Gastroesophageal sphincter (tissue), 4 donors: Measurements from ENCODE around the gene PHF10. TPM values are rescaled to one million over a fixed set of nuclear protein-coding genes. Genes with fewer than 3 reads are reported as not detected.

Source experiments
- ATAC-seq: fragments of 150-250 bp; one replicate; pipeline ENCODE4 v1.9.1; 2016; ENCODE audit warnings: mild to moderate bottlenecking, moderate library complexity
- H3K27ac ChIP-seq, 4 donors: fragments of 200-600 bp; sonication (generic) in 3 of 4; 1 replicate in 3 of 4; 2 replicates in 1 of 4; pipeline ENCODE4 v1.5.1; 2016 to 2019
- H3K27me3 ChIP-seq: fragments of 200-600 bp; sonication (generic); one replicate; pipeline ENCODE4 v1.5.1; 2019
- H3K36me3 ChIP-seq, 2 donors: fragments of 200-600 bp; sonication (generic); one replicate each; pipeline ENCODE4 v1.5.1; 2019; ENCODE audit warnings: control low read depth in 1 of 2
- H3K4me1 ChIP-seq, 3 donors: fragments of 200-600 bp; sonication (generic); 1 replicate in 2 of 3; 2 replicates in 1 of 3; pipeline ENCODE4 v1.5.1; 2016 to 2019; ENCODE audit warnings: control low read depth in 2 of 3
- H3K4me3 ChIP-seq, 2 donors: fragments of 200-600 bp; sonication (generic); one replicate each; pipeline ENCODE4 v1.5.1; 2019; ENCODE audit warnings: mild to moderate bottlenecking in 1 of 2, moderate library complexity in 1 of 2
- H3K9me3 ChIP-seq, 3 donors: fragments of 200-600 bp; sonication (generic); one replicate each; pipeline ENCODE4 v1.5.1; 2017 to 2019; ENCODE audit warnings: control low read depth in 2 of 3
- EP300 ChIP-seq: sonication (generic); formaldehyde crosslinking; IDR thresholded peaks from one replicate; pipeline ENCODE4 v1.6.1; 2017; ENCODE audit warnings: antibody characterized with exemption, mild to moderate bottlenecking
- POLR2A ChIP-seq, 2 donors: fragments of 450-650 bp; IDR thresholded peaks; one replicate each; pipeline ENCODE4 v1.6.1; 2017; ENCODE audit warnings: antibody characterized with exemption in 2 of 2, mild to moderate bottlenecking in 2 of 2, moderate library complexity in 1 of 2
- POLR2AphosphoS5 ChIP-seq: sonication (generic); formaldehyde crosslinking; IDR thresholded peaks from one replicate; pipeline ENCODE4 v1.6.1; 2017; ENCODE audit warnings: antibody characterized with exemption
- WGBS, 2 donors: methylation state at CpG; one replicate each; pipeline ENCODE4 v1.1.5; 2018; ENCODE audit warnings: low coverage in 1 of 2; 5-methylcytosine and 5-hydroxymethylcytosine counted together
- total RNA-seq, 4 donors: library from RNA; depleted of rRNA; stranded (reverse); fragments of >200 nt; gene quantifications; one replicate each; pipeline ENCODE4 v1.1.0, GENCODE V29; 2016
- TF ChIP-seq, protein P1 (sequence below), 4 experiments: fragments of 200-600 bp in 2 of 4; fragments of 450-650 bp in 2 of 4; sonication (generic) in 1 of 4; IDR thresholded peaks; one replicate each; pipeline ENCODE4 v1.5.1; 2017 to 2019; ENCODE audit warnings: antibody characterized with exemption in 4 of 4, mild to moderate bottlenecking in 2 of 4, moderate library complexity in 2 of 4

The PHF10 gene
- total RNA-seq, 4 donors from 2014 or later: 72.3 to 92.9 (median 82.5) TPM

DNA sequence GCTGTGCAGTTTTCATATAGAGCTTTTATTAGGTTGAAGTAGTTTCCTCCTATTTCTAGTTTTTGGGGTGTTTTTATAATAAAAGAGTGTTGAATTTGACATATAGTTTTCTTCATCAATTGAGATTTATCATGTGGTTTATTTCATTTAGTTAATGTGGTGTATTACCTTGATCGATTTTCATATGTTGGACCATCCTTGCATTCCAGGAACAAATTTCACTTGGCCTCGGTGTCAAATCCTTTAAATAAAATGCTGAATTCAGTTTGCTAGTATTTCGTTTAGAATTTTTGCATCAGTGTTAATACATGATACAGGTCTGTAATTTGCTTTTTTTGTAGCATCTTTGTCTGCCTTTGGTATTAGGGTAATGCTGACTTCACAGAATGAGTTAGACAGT lies 21.1 kb upstream of the PHF10 start:
- Histone ChIP-seq H3K4me1 (peaks cover 2 to 7% (median 3%) of the 10 kb centered on the region in 3 donors), H3K4me3 (no peak overlapping the region), H3K27me3 (no peaks in the 10 kb centered on the region), H3K9me3 (no peaks in the 10 kb centered on the region), H3K27ac (no peak overlapping the region), H3K36me3 (no peaks in the 10 kb centered on the region)
- TF ChIP-seq POLR2AphosphoS5 (no peak), EP300 (no peak), POLR2A (IDR thresholded peaks at IDR 0.05) (no peak)
- TF ChIP-seq, protein P1, sequence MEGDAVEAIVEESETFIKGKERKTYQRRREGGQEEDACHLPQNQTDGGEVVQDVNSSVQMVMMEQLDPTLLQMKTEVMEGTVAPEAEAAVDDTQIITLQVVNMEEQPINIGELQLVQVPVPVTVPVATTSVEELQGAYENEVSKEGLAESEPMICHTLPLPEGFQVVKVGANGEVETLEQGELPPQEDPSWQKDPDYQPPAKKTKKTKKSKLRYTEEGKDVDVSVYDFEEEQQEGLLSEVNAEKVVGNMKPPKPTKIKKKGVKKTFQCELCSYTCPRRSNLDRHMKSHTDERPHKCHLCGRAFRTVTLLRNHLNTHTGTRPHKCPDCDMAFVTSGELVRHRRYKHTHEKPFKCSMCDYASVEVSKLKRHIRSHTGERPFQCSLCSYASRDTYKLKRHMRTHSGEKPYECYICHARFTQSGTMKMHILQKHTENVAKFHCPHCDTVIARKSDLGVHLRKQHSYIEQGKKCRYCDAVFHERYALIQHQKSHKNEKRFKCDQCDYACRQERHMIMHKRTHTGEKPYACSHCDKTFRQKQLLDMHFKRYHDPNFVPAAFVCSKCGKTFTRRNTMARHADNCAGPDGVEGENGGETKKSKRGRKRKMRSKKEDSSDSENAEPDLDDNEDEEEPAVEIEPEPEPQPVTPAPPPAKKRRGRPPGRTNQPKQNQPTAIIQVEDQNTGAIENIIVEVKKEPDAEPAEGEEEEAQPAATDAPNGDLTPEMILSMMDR (IDR thresholded peaks at IDR 0.05): no peak
- ATAC-seq: no peak
- 77 to 90% methylated on average over 3 of the region's 3 CpGs for whole genome bisulfite sequencing, 2 donors

DNA sequence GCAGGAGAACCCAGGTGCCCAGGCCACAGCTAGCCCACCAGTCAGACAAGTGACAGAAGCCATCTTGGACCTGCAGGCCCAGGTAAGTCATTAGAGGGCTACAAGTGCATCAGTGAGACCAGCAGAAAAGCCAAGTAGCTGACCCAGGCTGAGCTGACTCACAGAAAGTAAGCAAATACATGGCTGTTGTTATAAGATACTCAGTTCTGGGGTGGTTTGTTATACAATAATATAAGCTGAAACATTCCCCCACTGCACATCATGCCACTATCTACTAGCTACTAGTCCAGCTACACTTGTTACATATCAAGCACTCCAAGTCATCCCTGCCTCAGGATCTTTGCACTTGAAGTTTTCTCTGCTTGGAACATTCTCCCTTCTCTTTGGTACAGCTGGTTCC lies 17.0 kb upstream of the PHF10 start:
- Histone ChIP-seq H3K27ac (no peak overlapping the region), H3K9me3 (no peaks in the 10 kb centered on the region), H3K4me1 (no peaks in the 10 kb centered on the region), H3K4me3 (no peak overlapping the region), H3K36me3 (no peaks in the 10 kb centered on the region), H3K27me3 (no peaks in the 10 kb centered on the region)
- no peak for ATAC-seq
- TF ChIP-seq, protein P1 (IDR thresholded peaks at IDR 0.05): no peak

GRCh38 chr6:169738976-169739529 lies 14.8 kb upstream of the PHF10 start:
- TF ChIP-seq POLR2AphosphoS5 (no peak), EP300 (no peak)
- TF ChIP-seq, protein P1 (IDR thresholded peaks at IDR 0.05): no peak
- Histone ChIP-seq H3K27me3 (no peaks in the 10 kb centered on the region), H3K36me3 (no peaks in the 10 kb centered on the region), H3K9me3 (no peaks in the 10 kb centered on the region), H3K4me1 (no peaks in the 10 kb centered on the region), H3K4me3 (no peak overlapping the region), H3K27ac (no peak overlapping the region)
- no peak for ATAC-seq
- WGBS, 2 donors: 59 to 89% methylated on average over 1 to 2 of the region's 2 CpGs

- 23 to 57% methylated on average over 3 to 4 of the region's 9 CpGs for WGBS, 2 donors
- Histone ChIP-seq H3K36me3 (no peaks in the 10 kb centered on the region), H3K27me3 (no peaks in the 10 kb centered on the region), H3K27ac (peak overlapping the region in 1 of 4 donors; percentile 17), H3K9me3 (no peaks in the 10 kb centered on the region), H3K4me3 (no peak overlapping the region), H3K4me1 (no peaks in the 10 kb centered on the region)
- no peak for TF ChIP-seq POLR2A (IDR thresholded peaks at IDR 0.05)
- TF ChIP-seq, protein P1 (IDR thresholded peaks at IDR 0.05): no peak
- no peak for TF ChIP-seq EP300
- no peak for TF ChIP-seq POLR2AphosphoS5
- peak; percentile 74 for ATAC-seq
Observed at GRCh38 chr6:169738204-169738975, 14.1 kb upstream of the PHF10 start.

DNA sequence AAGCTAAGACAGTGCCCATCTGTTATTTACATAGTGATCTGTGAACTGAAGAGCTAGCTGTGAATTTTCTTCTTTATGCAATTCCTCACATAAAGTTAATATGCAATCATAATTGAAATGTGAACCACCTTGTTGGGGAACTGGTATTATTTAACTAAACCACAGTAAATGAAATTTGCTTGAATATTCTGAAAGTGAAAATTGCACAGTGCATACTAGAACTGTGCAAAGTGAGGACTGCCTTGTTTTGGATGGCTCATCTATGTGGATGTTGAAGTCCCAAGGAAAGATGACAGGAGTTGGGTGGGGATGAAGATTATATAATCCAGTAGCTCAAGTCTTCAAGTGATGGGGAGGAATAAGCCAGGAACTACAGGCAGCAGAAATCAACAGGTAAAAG lies 5.7 kb upstream of the PHF10 start:
- ATAC-seq: no peak
- peaks cover 0 to 8% (median 3%) of the 10 kb centered on the region in 3 donors for H3K4me1 ChIP-seq
- H3K27ac ChIP-seq: no peak overlapping the region
- no peak overlapping the region for H3K4me3 ChIP-seq
- TF ChIP-seq, protein P1 (IDR thresholded peaks at IDR 0.05): no peak
- TF ChIP-seq POLR2A (IDR thresholded peaks at IDR 0.05) (no peak), EP300 (no peak), POLR2AphosphoS5 (no peak)
- H3K27me3 ChIP-seq: no peaks in the 10 kb centered on the region
- H3K9me3 ChIP-seq: no peaks in the 10 kb centered on the region
- no peaks in the 10 kb centered on the region for H3K36me3 ChIP-seq
